ENCODE data around the gene RAC2.

Gene RAC2

DNA sequence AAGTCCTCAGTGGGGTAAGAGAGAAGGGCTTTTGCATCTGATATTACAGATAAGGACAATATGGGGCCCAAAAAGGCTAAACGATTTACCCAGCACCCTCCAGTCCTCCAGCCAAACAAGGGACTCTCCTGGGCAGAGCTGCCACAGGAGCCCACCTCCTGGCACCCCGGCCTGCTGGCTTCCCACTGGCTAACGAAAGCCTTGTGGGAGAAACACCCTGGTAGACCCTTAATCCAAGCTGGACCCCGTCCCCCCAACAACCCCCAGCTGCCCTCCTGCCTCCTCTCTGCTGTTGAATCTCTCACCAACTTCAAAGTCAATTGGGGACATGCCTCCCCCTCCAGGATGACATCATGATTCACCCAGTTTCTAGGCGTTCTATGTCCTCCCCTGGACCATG is 66.8 kb downstream of the RAC2 start:
- H3K9ac ChIP-seq (ENCODE audit: low read length) = no peak overlapping the region
- H3K27ac ChIP-seq (ENCODE audit: low read length) = no peak overlapping the region
- H3K4me3 ChIP-seq (ENCODE audit: low read length) = no peak overlapping the region
- no peaks in the 10 kb centered on the region for H3K36me3 ChIP-seq (ENCODE audit: control insufficient read depth, low read depth, low read length)
- H3K27me3 ChIP-seq (ENCODE audit: control insufficient read depth, insufficient read depth, low read length) = no peaks in the 10 kb centered on the region
- H3K9me3 ChIP-seq (ENCODE audit: control insufficient read depth, low read depth, low read length) = no peaks in the 10 kb centered on the region
- H3K4me1 ChIP-seq (ENCODE audit: control insufficient read depth, low read depth, low read length) = peaks cover 3% of the 10 kb centered on the region

DNA sequence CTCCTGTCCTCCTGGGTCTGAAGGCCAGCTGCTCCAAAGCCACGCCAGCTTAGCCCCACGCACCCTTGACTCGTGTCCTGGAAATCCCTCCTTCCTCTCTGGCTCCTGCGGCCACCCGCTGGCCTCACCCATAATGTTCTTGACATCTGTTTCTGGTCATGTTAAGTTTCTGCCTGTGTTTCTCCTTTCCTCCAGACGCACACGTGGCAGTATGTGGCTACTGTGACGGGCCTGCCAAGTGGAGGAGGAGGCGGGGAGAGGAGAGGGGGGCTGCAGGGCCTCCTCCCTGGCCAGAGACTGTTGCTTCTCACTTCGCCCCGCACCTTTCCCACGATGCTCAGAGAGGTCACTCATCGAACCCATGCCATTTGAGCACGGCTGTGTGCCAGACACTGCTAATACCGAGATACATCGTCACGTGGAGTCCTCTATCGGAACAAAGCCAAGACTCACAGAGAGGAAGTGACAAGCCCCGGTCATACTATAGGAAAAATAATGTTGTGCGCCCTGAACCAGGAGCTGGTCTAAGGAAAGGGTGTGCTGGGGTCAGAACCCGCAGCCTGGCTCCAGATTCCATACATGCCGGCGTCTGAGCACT is 67.5 kb downstream of the RAC2 start:
- H3K4me1 ChIP-seq (ENCODE audit: control insufficient read depth, low read depth, low read length) = peaks cover 3% of the 10 kb centered on the region
- H3K9ac ChIP-seq (ENCODE audit: low read length) = no peak overlapping the region
- no peaks in the 10 kb centered on the region for H3K9me3 ChIP-seq (ENCODE audit: control insufficient read depth, low read depth, low read length)
- H3K27me3 ChIP-seq (ENCODE audit: control insufficient read depth, insufficient read depth, low read length) = no peaks in the 10 kb centered on the region
- no peak overlapping the region for H3K4me3 ChIP-seq (ENCODE audit: low read length)
- no peaks in the 10 kb centered on the region for H3K36me3 ChIP-seq (ENCODE audit: control insufficient read depth, low read depth, low read length)
- H3K27ac ChIP-seq (ENCODE audit: low read length) = no peak overlapping the region

- Histone ChIP-seq H3K4me1 (ENCODE audit: control insufficient read depth, low read depth, low read length) (peaks cover 3% of the 10 kb centered on the region), H3K9ac (ENCODE audit: low read length) (no peak overlapping the region), H3K9me3 (ENCODE audit: control insufficient read depth, low read depth, low read length) (no peaks in the 10 kb centered on the region), H3K27ac (ENCODE audit: low read length) (no peak overlapping the region), H3K4me3 (ENCODE audit: low read length) (no peak overlapping the region), H3K36me3 (ENCODE audit: control insufficient read depth, low read depth, low read length) (no peaks in the 10 kb centered on the region), H3K27me3 (ENCODE audit: control insufficient read depth, insufficient read depth, low read length) (no peaks in the 10 kb centered on the region)
Measured at GRCh38 chr22:37175414-37176281, 68.4 kb downstream of the RAC2 start.
